ENCODE measurements around the gene MCM7. TPM values are rescaled to one million over a fixed set of nuclear protein-coding genes. Genes with fewer than 3 reads are reported as not detected.

The MCM7 gene
- total and polyA plus RNA-seq, 2 donors = 111 to 231 TPM

DNA sequence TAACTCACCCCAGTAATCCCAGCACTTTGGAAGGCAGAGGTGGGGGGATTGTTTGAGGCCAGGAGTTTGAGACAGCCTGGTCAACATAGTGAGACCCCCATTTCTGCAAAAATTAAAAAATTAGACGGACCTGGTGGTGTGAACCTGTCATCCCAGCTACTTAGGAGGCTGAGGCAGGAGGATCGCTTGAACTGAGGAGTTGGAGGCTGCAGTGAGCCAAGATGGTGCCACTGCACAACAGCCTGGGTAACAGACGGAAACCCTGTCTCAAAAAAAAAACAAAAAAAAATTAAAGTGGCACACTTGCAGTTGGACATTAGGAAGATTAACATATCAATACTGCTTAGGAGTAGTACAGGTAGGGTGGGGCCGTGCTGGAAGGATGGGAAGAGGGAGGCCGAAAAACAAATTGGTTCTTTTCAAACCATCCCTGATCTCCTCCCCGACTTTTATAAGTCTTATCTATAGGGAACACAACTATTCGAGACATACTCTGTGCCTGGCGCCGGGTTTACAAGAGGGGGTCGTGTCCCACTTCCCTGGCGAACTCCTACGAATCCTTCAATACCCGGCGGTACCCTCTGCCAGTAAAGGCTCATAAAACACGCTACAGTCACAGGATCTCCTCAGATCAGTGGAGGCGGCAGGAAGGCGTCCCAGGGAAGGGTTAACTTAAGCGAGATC lies 17.3 kb upstream of the MCM7 start:
- Histone ChIP-seq H3K4me1 (ENCODE audit: control insufficient read depth in 2 of 2, insufficient read depth in 2 of 2, low read length in 2 of 2) (peaks cover 8 to 20% of the 10 kb centered on the region in 2 donors), H3K36me3 (ENCODE audit: control insufficient read depth in 2 of 2, insufficient read depth in 2 of 2, low read length in 1 of 2) (peaks cover 9 to 17% of the 10 kb centered on the region in 2 donors), H3K4me3 (ENCODE audit: low read length in 2 of 2) (peak overlapping the region; percentile 75 to 91), H3K9me3 (ENCODE audit: control insufficient read depth in 2 of 2, insufficient read depth in 1 of 2, low read length in 1 of 2) (peaks cover 0 to 10% of the 10 kb centered on the region in 2 donors), H3K27ac (ENCODE audit: low read depth in 1 of 2, low read length in 1 of 2) (peak overlapping the region; percentile 89 to 95), H3K27me3 (ENCODE audit: control insufficient read depth in 2 of 2, insufficient read depth in 1 of 2, low read length in 1 of 2) (no peaks in the 10 kb centered on the region)
- WGBS = 26% methylated on average over 18 of the region's 18 CpGs
- no peak for DNase-seq (ENCODE audit: low read depth in 6 of 9, low spot score in 9 of 9)

DNA sequence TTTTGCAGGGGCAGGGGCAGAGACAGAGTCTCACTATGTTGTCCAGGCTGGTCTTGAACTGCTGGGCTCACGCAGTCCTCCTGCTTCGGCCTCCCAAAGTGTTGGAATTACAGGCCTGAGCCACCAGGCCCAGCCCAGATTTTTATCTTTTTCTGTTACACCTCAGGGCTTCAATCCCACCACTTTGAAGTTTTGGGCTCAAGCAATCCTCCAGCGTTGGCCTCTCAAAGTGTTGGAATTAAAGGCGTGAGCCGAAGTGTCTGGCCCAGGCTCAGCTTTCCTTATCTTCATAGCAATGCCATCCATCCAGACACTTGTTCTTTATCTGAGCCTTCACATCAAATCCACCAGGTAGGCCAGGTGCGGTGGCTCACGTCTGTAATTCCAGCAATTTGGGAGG lies 13.8 kb upstream of the MCM7 start:
- Histone ChIP-seq H3K36me3 (ENCODE audit: control insufficient read depth in 2 of 2, insufficient read depth in 2 of 2, low read length in 1 of 2) (peaks cover 37 to 39% of the 10 kb centered on the region in 2 donors), H3K4me3 (ENCODE audit: low read length in 2 of 2) (no peak overlapping the region), H3K27me3 (ENCODE audit: control insufficient read depth in 2 of 2, insufficient read depth in 1 of 2, low read length in 1 of 2) (no peaks in the 10 kb centered on the region), H3K4me1 (ENCODE audit: control insufficient read depth in 2 of 2, insufficient read depth in 2 of 2, low read length in 2 of 2) (peaks cover 4 to 13% of the 10 kb centered on the region in 2 donors), H3K27ac (ENCODE audit: low read depth in 1 of 2, low read length in 1 of 2) (no peak overlapping the region), H3K9me3 (ENCODE audit: control insufficient read depth in 2 of 2, insufficient read depth in 1 of 2, low read length in 1 of 2) (peaks cover 0 to 10% of the 10 kb centered on the region in 2 donors)
- WGBS = 98% methylated on average over 7 of the region's 7 CpGs
- no peak for DNase-seq (ENCODE audit: low read depth in 6 of 9, low spot score in 9 of 9)

DNA sequence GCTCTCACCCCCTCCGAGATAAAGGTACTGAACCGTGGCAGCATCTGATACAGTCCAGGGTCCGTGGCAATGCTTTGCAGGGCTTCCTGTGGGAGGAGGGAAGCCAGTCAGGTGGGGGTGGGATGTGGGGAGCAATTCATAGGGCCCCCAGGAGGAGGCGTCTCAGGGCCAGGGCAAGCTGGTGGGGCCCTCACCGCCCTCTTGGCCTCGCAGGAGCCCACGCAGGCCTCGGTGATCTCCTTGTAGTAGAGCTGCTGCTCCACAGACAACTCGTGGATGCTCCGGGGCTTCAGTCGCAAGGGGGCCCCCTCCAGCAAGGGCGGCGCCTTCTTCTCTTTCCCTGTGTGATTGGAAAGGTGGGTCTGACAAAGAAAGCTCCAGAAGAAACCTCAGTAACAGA lies 10.7 kb upstream of the MCM7 start:
- Histone ChIP-seq H3K9me3 (ENCODE audit: control insufficient read depth in 2 of 2, insufficient read depth in 1 of 2, low read length in 1 of 2) (no peaks in the 10 kb centered on the region), H3K27ac (ENCODE audit: low read depth in 1 of 2, low read length in 1 of 2) (no peak overlapping the region), H3K27me3 (ENCODE audit: control insufficient read depth in 2 of 2, insufficient read depth in 1 of 2, low read length in 1 of 2) (no peaks in the 10 kb centered on the region), H3K4me1 (ENCODE audit: control insufficient read depth in 2 of 2, insufficient read depth in 2 of 2, low read length in 2 of 2) (no peaks in the 10 kb centered on the region), H3K36me3 (ENCODE audit: control insufficient read depth in 2 of 2, insufficient read depth in 2 of 2, low read length in 1 of 2) (peaks cover 66% of the 10 kb centered on the region in 2 donors), H3K4me3 (ENCODE audit: low read length in 2 of 2) (no peak overlapping the region)
- WGBS = 95% methylated on average over 13 of the region's 13 CpGs
- DNase-seq (ENCODE audit: low read depth in 6 of 9, low spot score in 9 of 9) = no peak

DNA sequence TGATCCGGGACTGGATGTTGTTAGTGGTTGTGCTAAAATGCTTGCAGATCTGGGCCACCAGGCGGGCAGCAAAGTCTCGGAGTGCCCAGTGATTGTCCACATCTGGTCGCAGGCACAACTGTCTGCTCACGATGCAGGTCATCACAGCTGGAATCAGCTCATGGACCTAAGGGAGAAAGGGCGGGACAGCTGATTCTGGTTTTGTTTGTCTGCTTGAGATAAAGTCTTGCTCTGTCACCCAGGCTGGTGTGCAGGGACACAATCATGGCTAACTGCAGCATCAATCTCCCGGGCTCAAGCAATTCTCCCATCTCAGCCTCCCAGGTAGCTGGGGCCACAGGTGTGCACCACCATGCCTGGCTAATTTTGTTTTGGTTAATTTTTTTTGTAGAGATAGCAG lies 10.0 kb upstream of the MCM7 start:
- no peak for DNase-seq (ENCODE audit: low read depth in 6 of 9, low spot score in 9 of 9)
- Histone ChIP-seq H3K27ac (ENCODE audit: low read depth in 1 of 2, low read length in 1 of 2) (no peak overlapping the region), H3K36me3 (ENCODE audit: control insufficient read depth in 2 of 2, insufficient read depth in 2 of 2, low read length in 1 of 2) (peaks cover 73% of the 10 kb centered on the region in 2 donors), H3K27me3 (ENCODE audit: control insufficient read depth in 2 of 2, insufficient read depth in 1 of 2, low read length in 1 of 2) (no peaks in the 10 kb centered on the region), H3K9me3 (ENCODE audit: control insufficient read depth in 2 of 2, insufficient read depth in 1 of 2, low read length in 1 of 2) (no peaks in the 10 kb centered on the region), H3K4me3 (ENCODE audit: low read length in 2 of 2) (no peak overlapping the region), H3K4me1 (ENCODE audit: control insufficient read depth in 2 of 2, insufficient read depth in 2 of 2, low read length in 2 of 2) (no peaks in the 10 kb centered on the region)
- WGBS = 98% methylated on average over 7 of the region's 7 CpGs

DNA sequence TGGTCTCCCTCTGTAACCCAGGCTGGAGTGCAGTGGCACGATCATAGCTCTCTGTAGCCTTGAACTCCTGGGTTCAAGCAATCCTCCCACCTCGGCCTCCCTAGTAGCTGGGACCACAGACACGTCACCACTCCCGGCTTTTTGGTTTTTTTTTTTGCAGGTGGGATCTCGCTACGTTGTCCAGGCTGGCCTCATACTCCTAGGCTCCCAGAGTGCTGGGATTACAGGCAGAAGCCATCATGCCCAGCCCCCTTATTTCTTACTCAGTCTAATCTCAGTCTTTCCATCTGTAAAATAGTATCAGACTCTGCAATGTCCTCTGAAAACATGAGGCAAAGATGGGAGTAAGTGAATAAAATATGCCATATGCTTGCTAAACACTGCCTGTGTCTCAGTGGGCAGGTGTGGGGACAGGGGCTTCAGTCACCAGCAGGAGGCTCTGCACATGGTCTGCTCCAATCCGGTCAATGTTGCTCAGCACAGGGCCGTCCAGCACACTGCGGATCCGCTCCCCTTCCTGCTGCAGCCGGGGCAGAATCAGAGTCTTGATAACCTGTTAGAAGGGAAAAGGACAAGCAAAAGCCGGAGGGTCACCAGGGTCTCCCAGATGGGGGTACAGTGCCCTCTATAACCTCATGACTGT lies 8.4 kb upstream of the MCM7 start:
- WGBS = 87% methylated on average over 12 of the region's 12 CpGs
- no peak overlapping the region for H3K4me3 ChIP-seq (ENCODE audit: low read length in 2 of 2)
- H3K9me3 ChIP-seq (ENCODE audit: control insufficient read depth in 2 of 2, insufficient read depth in 1 of 2, low read length in 1 of 2) = no peaks in the 10 kb centered on the region
- H3K36me3 ChIP-seq (ENCODE audit: control insufficient read depth in 2 of 2, insufficient read depth in 2 of 2, low read length in 1 of 2) = peaks cover 83 to 86% of the 10 kb centered on the region in 2 donors
- no peak for DNase-seq (ENCODE audit: low read depth in 6 of 9, low spot score in 9 of 9)
- H3K4me1 ChIP-seq (ENCODE audit: control insufficient read depth in 2 of 2, insufficient read depth in 2 of 2, low read length in 2 of 2) = no peaks in the 10 kb centered on the region
- no peaks in the 10 kb centered on the region for H3K27me3 ChIP-seq (ENCODE audit: control insufficient read depth in 2 of 2, insufficient read depth in 1 of 2, low read length in 1 of 2)
- H3K27ac ChIP-seq (ENCODE audit: low read depth in 1 of 2, low read length in 1 of 2) = no peak overlapping the region

DNA sequence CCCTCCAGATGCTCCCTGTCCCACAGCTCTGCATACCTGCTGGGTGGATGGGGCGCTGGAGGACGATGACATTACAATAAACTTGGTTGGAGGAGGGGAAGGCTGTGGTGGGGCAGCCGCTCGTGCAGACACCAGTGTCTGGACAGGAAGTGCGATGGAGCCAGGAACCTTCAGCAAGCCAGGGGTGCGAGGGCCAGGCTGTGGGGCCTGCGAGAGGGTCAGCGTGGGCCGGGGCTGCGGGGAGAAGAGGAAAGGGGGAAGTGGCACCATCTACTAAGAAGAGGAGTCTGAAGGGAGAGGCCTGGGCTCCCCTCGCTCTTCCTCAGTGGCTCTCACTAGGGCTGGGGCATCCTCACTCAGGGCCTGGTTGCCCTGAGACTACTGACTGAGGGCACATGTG lies 6.7 kb upstream of the MCM7 start:
- Histone ChIP-seq H3K27ac (ENCODE audit: low read depth in 1 of 2, low read length in 1 of 2) (no peak overlapping the region), H3K4me1 (ENCODE audit: control insufficient read depth in 2 of 2, insufficient read depth in 2 of 2, low read length in 2 of 2) (peaks cover 0 to 3% of the 10 kb centered on the region in 2 donors), H3K9me3 (ENCODE audit: control insufficient read depth in 2 of 2, insufficient read depth in 1 of 2, low read length in 1 of 2) (no peaks in the 10 kb centered on the region), H3K27me3 (ENCODE audit: control insufficient read depth in 2 of 2, insufficient read depth in 1 of 2, low read length in 1 of 2) (no peaks in the 10 kb centered on the region), H3K36me3 (ENCODE audit: control insufficient read depth in 2 of 2, insufficient read depth in 2 of 2, low read length in 1 of 2) (peaks cover 82 to 85% of the 10 kb centered on the region in 2 donors), H3K4me3 (ENCODE audit: low read length in 2 of 2) (no peak overlapping the region)
- DNase-seq (ENCODE audit: low read depth in 6 of 9, low spot score in 9 of 9) = no peak
- 98% methylated on average over 11 of the region's 11 CpGs for WGBS

DNA sequence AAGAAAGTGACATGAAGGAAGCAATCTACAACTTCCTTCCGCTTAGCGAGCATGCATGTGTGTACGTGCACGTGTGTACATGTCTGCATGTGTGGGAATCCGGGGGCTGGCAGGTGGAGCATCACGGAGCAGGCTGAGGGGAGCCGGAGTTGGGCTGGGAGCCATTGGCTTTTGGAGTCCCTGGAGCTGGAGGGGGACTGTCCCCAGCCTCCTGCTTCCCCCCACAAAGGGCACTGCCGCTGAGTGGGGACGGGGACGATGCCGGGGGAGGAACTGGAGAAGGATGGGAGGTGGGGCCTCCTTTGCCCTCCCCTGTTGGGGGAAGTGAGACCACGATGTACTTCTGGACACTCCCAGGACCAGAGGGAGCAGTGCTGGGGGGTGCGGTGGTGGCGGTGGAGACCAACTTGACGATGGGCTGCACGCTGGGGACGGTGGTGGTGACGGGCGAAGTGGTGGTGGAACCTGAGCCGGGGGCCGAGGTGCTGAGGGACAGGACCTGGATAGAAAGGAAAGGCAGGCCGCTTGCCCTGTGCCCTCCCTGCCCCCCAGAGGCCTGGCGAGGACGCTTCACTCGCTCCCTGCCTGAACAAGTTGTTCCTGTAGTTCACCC lies 6.0 kb upstream of the MCM7 start:
- no peaks in the 10 kb centered on the region for H3K9me3 ChIP-seq (ENCODE audit: control insufficient read depth in 2 of 2, insufficient read depth in 1 of 2, low read length in 1 of 2)
- no peak for DNase-seq (ENCODE audit: low read depth in 6 of 9, low spot score in 9 of 9)

DNA sequence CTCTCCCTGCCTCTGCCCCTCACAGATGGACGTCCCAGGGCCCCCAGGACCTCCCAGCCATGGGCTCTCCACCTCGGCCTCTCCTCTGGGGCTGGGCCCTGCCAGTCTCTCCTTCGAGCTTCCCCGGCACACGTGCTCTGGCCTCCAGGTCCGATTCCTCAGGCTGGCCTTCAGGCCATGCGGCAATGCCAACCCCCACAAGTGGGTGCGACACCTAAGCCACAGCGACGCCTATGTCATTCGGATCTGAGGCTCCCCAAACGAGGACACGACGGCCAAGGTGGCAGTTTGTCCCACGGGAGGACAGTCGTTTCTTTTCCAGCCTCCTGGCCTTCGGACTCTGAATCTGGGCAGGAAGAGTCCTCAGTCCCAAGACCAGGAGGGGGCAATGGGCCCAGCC lies 5.4 kb upstream of the MCM7 start:
- H3K27me3 ChIP-seq (ENCODE audit: control insufficient read depth in 2 of 2, insufficient read depth in 1 of 2, low read length in 1 of 2) = no peaks in the 10 kb centered on the region
- WGBS = 96% methylated on average over 17 of the region's 17 CpGs
- no peak for DNase-seq (ENCODE audit: low read depth in 6 of 9, low spot score in 9 of 9)
- H3K4me3 ChIP-seq (ENCODE audit: low read length in 2 of 2) = no peak overlapping the region
- H3K4me1 ChIP-seq (ENCODE audit: control insufficient read depth in 2 of 2, insufficient read depth in 2 of 2, low read length in 2 of 2) = peaks cover 0 to 14% of the 10 kb centered on the region in 2 donors
- no peak overlapping the region for H3K27ac ChIP-seq (ENCODE audit: low read depth in 1 of 2, low read length in 1 of 2)
- no peaks in the 10 kb centered on the region for H3K9me3 ChIP-seq (ENCODE audit: control insufficient read depth in 2 of 2, insufficient read depth in 1 of 2, low read length in 1 of 2)
- peaks cover 72% of the 10 kb centered on the region in 2 donors for H3K36me3 ChIP-seq (ENCODE audit: control insufficient read depth in 2 of 2, insufficient read depth in 2 of 2, low read length in 1 of 2)

More for the DNA sequence above, 6.0 kb upstream of the MCM7 start:
- no peak overlapping the region for H3K4me3 ChIP-seq (ENCODE audit: low read length in 2 of 2)
- WGBS = 95% methylated on average over 25 of the region's 25 CpGs
- H3K36me3 ChIP-seq (ENCODE audit: control insufficient read depth in 2 of 2, insufficient read depth in 2 of 2, low read length in 1 of 2) = peaks cover 78% of the 10 kb centered on the region in 2 donors
- no peak overlapping the region for H3K27ac ChIP-seq (ENCODE audit: low read depth in 1 of 2, low read length in 1 of 2)
- peaks cover 0 to 9% of the 10 kb centered on the region in 2 donors for H3K4me1 ChIP-seq (ENCODE audit: control insufficient read depth in 2 of 2, insufficient read depth in 2 of 2, low read length in 2 of 2)
- no peaks in the 10 kb centered on the region for H3K27me3 ChIP-seq (ENCODE audit: control insufficient read depth in 2 of 2, insufficient read depth in 1 of 2, low read length in 1 of 2)

DNA sequence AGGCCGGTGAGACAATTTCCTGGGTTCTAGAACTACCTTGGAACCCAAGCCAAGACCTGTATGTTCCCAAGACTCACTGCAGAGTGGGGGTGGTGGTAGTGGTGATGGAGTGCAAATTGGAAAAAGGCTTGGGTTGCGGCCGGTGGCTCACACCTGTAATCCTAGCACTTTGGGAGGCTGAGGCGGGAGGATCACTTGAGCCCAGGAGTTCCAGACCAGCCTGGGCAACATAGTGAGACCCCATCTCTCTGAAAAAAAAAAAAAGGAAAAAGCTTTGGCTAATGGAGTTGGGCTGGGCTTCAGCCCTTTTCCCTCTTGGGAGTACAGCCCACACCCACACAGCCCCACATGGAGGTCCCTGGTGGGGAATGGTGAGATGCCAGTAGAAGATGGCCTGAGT lies 4.3 kb upstream of the MCM7 start:
- 99% methylated on average over 4 of the region's 4 CpGs for WGBS
- peaks cover 61 to 62% of the 10 kb centered on the region in 2 donors for H3K36me3 ChIP-seq (ENCODE audit: control insufficient read depth in 2 of 2, insufficient read depth in 2 of 2, low read length in 1 of 2)
- DNase-seq (ENCODE audit: low read depth in 6 of 9, low spot score in 9 of 9) = no peak

More for the DNA sequence above, 4.3 kb upstream of the MCM7 start:
- no peak overlapping the region for H3K4me3 ChIP-seq (ENCODE audit: low read length in 2 of 2)
- peaks cover 0 to 14% of the 10 kb centered on the region in 2 donors for H3K4me1 ChIP-seq (ENCODE audit: control insufficient read depth in 2 of 2, insufficient read depth in 2 of 2, low read length in 2 of 2)
- H3K9me3 ChIP-seq (ENCODE audit: control insufficient read depth in 2 of 2, insufficient read depth in 1 of 2, low read length in 1 of 2) = peaks cover 0 to 6% of the 10 kb centered on the region in 2 donors
- no peaks in the 10 kb centered on the region for H3K27me3 ChIP-seq (ENCODE audit: control insufficient read depth in 2 of 2, insufficient read depth in 1 of 2, low read length in 1 of 2)
- no peak overlapping the region for H3K27ac ChIP-seq (ENCODE audit: low read depth in 1 of 2, low read length in 1 of 2)

All from thymus (tissue), 11 donors.